Adrenal gland (tissue), 5 donors: ENCODE results near the gene CPS1.

Experiments
- CTCF ChIP-seq, 6 experiments: fragments of 450-650 bp in 4 of 6; fragments of 200-600 bp in 2 of 6; sonication (generic) in 1 of 6; IDR thresholded peaks; 1 replicate in 5 of 6; 2 replicates in 1 of 6; pipeline versions ENCODE4 v1.5.1 to v1.8.0; 2016 to 2021; ENCODE audit warnings: antibody characterized with exemption in 6 of 6, mild to moderate bottlenecking in 2 of 6, moderate library complexity in 1 of 6
- POLR2A ChIP-seq, 2 donors: fragments of 450-650 bp; IDR thresholded peaks; one replicate each; pipeline ENCODE4 v1.6.1; 2017; ENCODE audit warnings: antibody characterized with exemption in 2 of 2, mild to moderate bottlenecking in 2 of 2, moderate library complexity in 1 of 2
- donor health status: DM: no; HTN: no; CAD: no.

DNA sequence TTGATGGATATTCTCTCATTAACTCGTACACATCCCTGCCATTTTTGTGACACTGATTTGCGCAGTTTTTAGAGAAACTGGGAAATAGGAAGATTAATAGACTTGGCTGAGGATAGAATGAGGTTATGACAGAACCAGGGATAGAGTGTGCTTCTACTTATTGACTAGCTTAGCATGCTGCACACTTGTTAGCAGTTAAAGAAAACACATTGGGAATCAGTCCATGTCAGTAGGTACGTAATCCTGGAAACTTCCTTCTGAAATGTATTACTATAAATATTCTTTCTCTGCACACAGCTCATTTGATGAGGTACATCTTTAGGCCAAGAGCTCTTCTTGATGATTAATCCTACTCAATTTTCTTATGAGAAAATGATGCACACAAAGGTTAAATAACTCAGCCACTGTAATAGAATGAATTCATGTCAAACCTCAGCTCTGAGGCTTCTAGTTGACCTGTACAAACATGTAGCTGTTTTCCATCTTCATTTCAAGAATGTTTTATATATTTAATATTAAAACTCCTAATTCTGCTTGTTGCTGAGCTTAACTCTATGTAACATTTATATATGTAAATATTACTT lies 12.3 kb upstream of the CPS1 start:
- TF ChIP-seq POLR2A (IDR thresholded peaks at IDR 0.05) (no peak), CTCF (IDR thresholded peaks at IDR 0.05) (no peak)
